Measurements from ENCODE around the gene EPG5. TPM values are rescaled to one million over a fixed set of nuclear protein-coding genes. Genes with fewer than 3 reads are reported as not detected.
"Not testable (repeated sequence)": the region's sequence is repeated elsewhere in the genome, so short reads cannot be mapped to it uniquely, and the experiment has no call there.

EPG5 gene
- total RNA-seq, 1 experiment from 2014 or later = 16.1 TPM

DNA sequence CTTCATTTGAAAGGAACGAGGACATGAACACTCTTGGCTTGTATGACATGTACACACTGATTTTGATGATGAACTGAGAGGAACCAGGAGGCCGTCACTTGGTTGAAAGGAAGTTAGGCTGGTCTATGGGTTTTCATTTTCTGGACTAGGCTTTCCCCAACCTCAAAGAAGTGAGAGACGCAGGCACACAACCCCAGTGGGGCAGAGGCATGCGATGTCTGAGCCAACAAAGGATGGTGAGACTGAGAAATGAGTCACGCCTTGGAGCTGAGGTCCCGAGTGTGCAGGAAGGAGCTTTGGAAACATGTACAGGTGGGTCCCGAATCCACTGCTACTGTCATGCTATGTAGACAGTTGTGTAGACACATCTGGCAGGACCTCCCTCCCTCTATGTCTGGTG is 117.6 kb downstream of the EPG5 start:
- Mint-ChIP-seq H3K36me3 (ENCODE audit: insufficient read depth in 1 of 3, low read depth in 3 of 3) (peaks cover 3 to 20% (median 15%) of the 10 kb centered on the region in 3 experiments; a peak in 6 of 7 replicates), H3K9me3 (no peaks in the 10 kb centered on the region), H3K4me1 (peaks cover 12 to 15% of the 10 kb centered on the region in 2 experiments), H3K27ac (no peak overlapping the region), H3K27me3 (ENCODE audit: low read depth) (no peaks in the 10 kb centered on the region), H3K4me3 (no peak overlapping the region)
- no peaks in the 10 kb centered on the region for H3K23me2 ChIP-seq (ENCODE audit: insufficient read length, low read depth, low read length, poor library complexity, severe bottlenecking)
- no peak for DNase-seq
- no peak overlapping the region for H3T11ph ChIP-seq (ENCODE audit: low read length)
- no peak overlapping the region for H2BK5ac ChIP-seq (ENCODE audit: insufficient read length, low read length)
- no peak overlapping the region for H2BK12ac ChIP-seq (ENCODE audit: insufficient read length, low read depth, low read length)
- no peak overlapping the region for H3K23ac ChIP-seq (ENCODE audit: insufficient read length, low read depth, low read length)
- H2BK20ac ChIP-seq (ENCODE audit: low read depth, low read length, poor library complexity, severe bottlenecking) = no peak overlapping the region
- no peaks in the 10 kb centered on the region for H3K9me3 ChIP-seq (ENCODE audit: control insufficient read depth, low read depth, low read length)
- H4K8ac ChIP-seq (replicated peaks; ENCODE audit: insufficient read length, low read depth, low read length) = no peak overlapping the region
- H2BK15ac ChIP-seq (ENCODE audit: low read depth, low read length) = no peak overlapping the region
- TF ChIP-seq, protein P1, sequence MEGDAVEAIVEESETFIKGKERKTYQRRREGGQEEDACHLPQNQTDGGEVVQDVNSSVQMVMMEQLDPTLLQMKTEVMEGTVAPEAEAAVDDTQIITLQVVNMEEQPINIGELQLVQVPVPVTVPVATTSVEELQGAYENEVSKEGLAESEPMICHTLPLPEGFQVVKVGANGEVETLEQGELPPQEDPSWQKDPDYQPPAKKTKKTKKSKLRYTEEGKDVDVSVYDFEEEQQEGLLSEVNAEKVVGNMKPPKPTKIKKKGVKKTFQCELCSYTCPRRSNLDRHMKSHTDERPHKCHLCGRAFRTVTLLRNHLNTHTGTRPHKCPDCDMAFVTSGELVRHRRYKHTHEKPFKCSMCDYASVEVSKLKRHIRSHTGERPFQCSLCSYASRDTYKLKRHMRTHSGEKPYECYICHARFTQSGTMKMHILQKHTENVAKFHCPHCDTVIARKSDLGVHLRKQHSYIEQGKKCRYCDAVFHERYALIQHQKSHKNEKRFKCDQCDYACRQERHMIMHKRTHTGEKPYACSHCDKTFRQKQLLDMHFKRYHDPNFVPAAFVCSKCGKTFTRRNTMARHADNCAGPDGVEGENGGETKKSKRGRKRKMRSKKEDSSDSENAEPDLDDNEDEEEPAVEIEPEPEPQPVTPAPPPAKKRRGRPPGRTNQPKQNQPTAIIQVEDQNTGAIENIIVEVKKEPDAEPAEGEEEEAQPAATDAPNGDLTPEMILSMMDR (conservative IDR thresholded peaks at IDR 0.05) = no peak
- no peak overlapping the region for H3K14ac ChIP-seq (ENCODE audit: insufficient read depth, low read length)
- no peaks in the 10 kb centered on the region for H3K27me3 ChIP-seq (ENCODE audit: insufficient read depth, low read length)
- H3K56ac ChIP-seq (ENCODE audit: insufficient read length, low read depth, low read length) = no peak overlapping the region
- H4K91ac ChIP-seq (ENCODE audit: insufficient read length, low read depth, low read length) = no peak overlapping the region
- no peak overlapping the region for H3K9ac ChIP-seq (ENCODE audit: extremely low read depth, insufficient read length, low read length)
- no peak overlapping the region for H2AFZ ChIP-seq (ENCODE audit: low read length)
- H3K4me2 ChIP-seq (ENCODE audit: insufficient read depth, insufficient read length, low read length) = no peak overlapping the region
- no peak overlapping the region for H2AK5ac ChIP-seq (ENCODE audit: insufficient read length, low read length)
- no CpG with 5 or more reads among the region's 7 CpGs for WGBS (ENCODE audit: extremely low coverage, insufficient read length, low lambda C conversion rate)
- H3K4me1 ChIP-seq (ENCODE audit: insufficient read depth, low read length) = no peaks in the 10 kb centered on the region
- H3K79me1 ChIP-seq (ENCODE audit: insufficient read depth, low read depth, low read length, poor library complexity, severe bottlenecking) = no peaks in the 10 kb centered on the region
- no peaks in the 10 kb centered on the region for H4K20me1 ChIP-seq (ENCODE audit: control insufficient read depth, insufficient read depth, insufficient read length)
- no peak overlapping the region for H3K18ac ChIP-seq (ENCODE audit: insufficient read length, low read depth, low read length)
- H2BK120ac ChIP-seq (ENCODE audit: low read depth, low read length, poor library complexity, severe bottlenecking) = no peak overlapping the region
- no peak overlapping the region for H3K27ac ChIP-seq (ENCODE audit: insufficient read length, low read depth, low read length)
- no peak overlapping the region for H4K5ac ChIP-seq (ENCODE audit: insufficient read length, low read depth, low read length)
- no peaks in the 10 kb centered on the region for H3K79me2 ChIP-seq (ENCODE audit: insufficient read depth, low read length)
- no peak overlapping the region for H3K4ac ChIP-seq (ENCODE audit: low read depth, low read length)

DNA sequence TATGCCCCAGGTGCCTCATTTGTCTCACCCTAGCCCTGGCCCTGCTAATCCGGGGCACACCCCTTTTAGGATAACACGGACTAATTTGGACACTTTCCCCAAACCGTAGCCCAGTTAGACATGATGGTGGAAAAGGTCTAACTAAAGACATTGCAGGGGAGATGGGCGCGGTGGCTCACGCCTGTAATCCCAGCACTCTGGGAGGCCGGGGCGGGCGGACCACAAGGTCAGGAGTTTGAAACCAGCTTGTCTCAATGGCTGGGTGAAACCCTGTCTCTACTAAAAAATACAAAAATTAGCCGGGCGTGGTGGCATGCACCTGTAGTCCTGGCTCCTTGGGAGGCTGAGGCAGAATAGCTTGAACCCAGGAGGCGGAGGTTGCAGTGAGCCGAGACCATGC is 118.5 kb downstream of the EPG5 start:
- not testable (repeated sequence) for H3K4me2 ChIP-seq (ENCODE audit: insufficient read depth, insufficient read length, low read length); H2BK120ac ChIP-seq (ENCODE audit: low read depth, low read length, poor library complexity, severe bottlenecking); H2BK12ac ChIP-seq (ENCODE audit: insufficient read length, low read depth, low read length); H3K27ac ChIP-seq (ENCODE audit: insufficient read length, low read depth, low read length); H2AK5ac ChIP-seq (ENCODE audit: insufficient read length, low read length); H3K18ac ChIP-seq (ENCODE audit: insufficient read length, low read depth, low read length); H3K4me1 ChIP-seq (ENCODE audit: insufficient read depth, low read length); H3K27ac Mint-ChIP-seq; H3K27me3 ChIP-seq (ENCODE audit: insufficient read depth, low read length); H2BK5ac ChIP-seq (ENCODE audit: insufficient read length, low read length); H3K27me3 Mint-ChIP-seq (ENCODE audit: low read depth); H3K4ac ChIP-seq (ENCODE audit: low read depth, low read length); H4K91ac ChIP-seq (ENCODE audit: insufficient read length, low read depth, low read length); H2BK20ac ChIP-seq (ENCODE audit: low read depth, low read length, poor library complexity, severe bottlenecking); H3K9me3 Mint-ChIP-seq; H3K23me2 ChIP-seq (ENCODE audit: insufficient read length, low read depth, low read length, poor library complexity, severe bottlenecking); H2AFZ ChIP-seq (ENCODE audit: low read length); H3K23ac ChIP-seq (ENCODE audit: insufficient read length, low read depth, low read length); H4K5ac ChIP-seq (ENCODE audit: insufficient read length, low read depth, low read length); H4K20me1 ChIP-seq (ENCODE audit: control insufficient read depth, insufficient read depth, insufficient read length); H3K79me2 ChIP-seq (ENCODE audit: insufficient read depth, low read length); H3K9ac ChIP-seq (ENCODE audit: extremely low read depth, insufficient read length, low read length); H3K14ac ChIP-seq (ENCODE audit: insufficient read depth, low read length); H3K56ac ChIP-seq (ENCODE audit: insufficient read length, low read depth, low read length); H3T11ph ChIP-seq (ENCODE audit: low read length); DNase-seq; H3K79me1 ChIP-seq (ENCODE audit: insufficient read depth, low read depth, low read length, poor library complexity, severe bottlenecking); H4K8ac ChIP-seq (replicated peaks; ENCODE audit: insufficient read length, low read depth, low read length); H3K4me1 Mint-ChIP-seq; H3K4me3 Mint-ChIP-seq; H3K9me3 ChIP-seq (ENCODE audit: control insufficient read depth, low read depth, low read length); H2BK15ac ChIP-seq (ENCODE audit: low read depth, low read length)
- WGBS (ENCODE audit: extremely low coverage, insufficient read length, low lambda C conversion rate) = no CpG with 5 or more reads among the region's 13 CpGs
- peaks cover 3 to 18% (median 13%) of the 10 kb centered on the region in 3 experiments; a peak in 6 of 7 replicates for H3K36me3 Mint-ChIP-seq (ENCODE audit: insufficient read depth in 1 of 3, low read depth in 3 of 3)
